ENCODE results near the gene IL23A.
"Not testable (repeated sequence)": the region's sequence is repeated elsewhere in the genome, so short reads cannot be mapped to it uniquely, and the experiment has no call there.

The IL23A gene

GRCh38 chr12:56326126-56326525 lies 12.6 kb upstream of the IL23A start:
- DNase-seq (ENCODE audit: low read depth): no peak

- no peak for DNase-seq (ENCODE audit: low read depth)
These were observed 12.2 kb upstream of the IL23A start for GRCh38 chr12:56326533-56326932.

- DNase-seq (ENCODE audit: low read depth): no peak
These were observed 7.7 kb upstream of the IL23A start for GRCh38 chr12:56330936-56331490.

GRCh38 chr12:56332512-56333196 lies 6.0 kb upstream of the IL23A start:
- no peak for DNase-seq (ENCODE audit: low read depth)

GRCh38 chr12:56333197-56333678 lies 5.4 kb upstream of the IL23A start:
- DNase-seq (ENCODE audit: low read depth): no peak

- peak; percentile 93 for DNase-seq (ENCODE audit: low read depth)
These were observed 4.8 kb upstream of the IL23A start, which contains the start of gene PAN2 for GRCh38 chr12:56333679-56334489. PAN2 (minus strand) TSS chr12:56334000; CDS start chr12:56333094, 906 bp downstream.

GRCh38 chr12:56334490-56334793 lies 4.2 kb upstream of the IL23A start:
- no peak for DNase-seq (ENCODE audit: low read depth)

GRCh38 chr12:56335527-56335926 lies 3.2 kb upstream of the IL23A start:
- DNase-seq (ENCODE audit: low read depth): not testable (repeated sequence)

- no peak for DNase-seq (ENCODE audit: low read depth)
These were observed 2.1 kb upstream of the IL23A start for GRCh38 chr12:56336361-56337167.

GRCh38 chr12:56337753-56338251 lies 882 bp upstream of the IL23A start:
- DNase-seq (ENCODE audit: low read depth): no peak

GRCh38 chr12:56339158-56339422 lies 406 bp downstream of the IL23A start:
- no peak for DNase-seq (ENCODE audit: low read depth)

- no peak for DNase-seq (ENCODE audit: low read depth)
These were observed 2.9 kb downstream of the IL23A start for GRCh38 chr12:56341616-56342015.

GRCh38 chr12:56342290-56342689 lies 3.6 kb downstream of the IL23A start:
- not testable (repeated sequence) for DNase-seq (ENCODE audit: low read depth)

- DNase-seq (ENCODE audit: low read depth): no peak
These were observed 8.0 kb downstream of the IL23A start for GRCh38 chr12:56346675-56347074.

GRCh38 chr12:56347255-56347654 lies 8.6 kb downstream of the IL23A start:
- not testable (repeated sequence) for DNase-seq (ENCODE audit: low read depth)

- DNase-seq (ENCODE audit: low read depth): no peak
These were observed 10.1 kb downstream of the IL23A start for GRCh38 chr12:56348776-56349175.

GRCh38 chr12:56350662-56351061 lies 12.0 kb downstream of the IL23A start:
- no peak for DNase-seq (ENCODE audit: low read depth)

GRCh38 chr12:56351325-56351724 lies 12.6 kb downstream of the IL23A start:
- no peak for DNase-seq (ENCODE audit: low read depth)

GRCh38 chr12:56358836-56359532 lies 20.3 kb downstream of the IL23A start:
- peak; percentile 77 for DNase-seq (ENCODE audit: low read depth)

GRCh38 chr12:56359851-56360767 lies 21.4 kb downstream of the IL23A start, which contains the start of gene STAT2:
STAT2 (minus strand) TSS chr12:56360107; CDS start chr12:56356571, 3,536 bp downstream.
- peak; percentile 100 for DNase-seq (ENCODE audit: low read depth)

Measured in GM04504 (cell line).